ENCODE results near the gene SPATS2. TPM values are rescaled to one million over a fixed set of nuclear protein-coding genes. Genes with fewer than 3 reads are reported as not detected.

The SPATS2 gene
- polyA plus RNA-seq, 1 experiment = 23.1 TPM

DNA sequence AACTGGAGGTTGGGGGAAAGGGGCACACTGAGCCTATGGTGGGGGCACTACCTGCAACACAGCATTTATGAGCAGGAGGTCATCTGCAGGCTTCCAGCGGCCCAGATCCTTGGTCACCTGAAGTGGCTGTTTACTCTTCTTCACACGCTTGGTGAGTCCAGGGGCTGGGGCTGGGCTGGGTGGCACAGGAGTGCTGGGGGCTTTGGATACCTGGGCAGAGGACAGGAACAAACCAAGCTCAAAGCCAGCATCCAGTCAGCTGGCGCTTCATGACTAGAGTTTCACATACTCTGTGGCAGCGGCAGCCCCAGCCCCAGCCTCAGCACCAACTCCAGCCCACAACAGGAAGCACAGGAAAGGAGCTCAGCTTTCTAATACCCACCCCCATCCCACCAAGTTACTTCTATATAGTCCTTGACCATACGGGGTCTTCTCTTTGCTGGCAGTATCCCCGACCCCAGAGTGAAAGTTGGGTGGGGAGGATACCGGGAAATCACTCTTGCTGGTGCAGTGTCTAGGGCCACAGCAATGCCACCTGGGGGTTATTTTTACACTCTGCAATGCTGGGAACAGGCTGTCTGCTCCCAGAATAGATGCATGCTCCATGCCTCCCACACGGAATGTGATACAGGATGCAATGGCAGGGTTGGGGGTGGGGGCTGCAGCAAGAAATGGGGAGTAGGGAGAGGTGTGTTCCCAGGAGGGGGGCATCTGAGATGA is 197.6 kb downstream of the SPATS2 start:
- POLR2A ChIA-PET = interaction anchor here (0.6 kb wide), 1 partner anchor 48 kb away, joined by 4 read pairs; no protein-coding TSS in a partner anchor
- H3K27me3 ChIP-seq (ENCODE audit: control insufficient read depth, insufficient read depth, low read length) = no peaks in the 10 kb centered on the region
- CTCF ChIA-PET = interaction anchor here (1.3 to 2.3 kb wide), 3 partner anchors 12 to 217 kb away, joined by 3 to 6 read pairs (median 5); no protein-coding TSS in a partner anchor
- DNase-seq (ENCODE audit: low read depth) = no peak
- no peak for TF ChIP-seq CTCF (IDR thresholded peaks at IDR 0.05; ENCODE audit: insufficient read depth, low read depth, low read length)
- H3K4me3 ChIP-seq (ENCODE audit: low read depth, low read length) = no peak overlapping the region
- H3K36me3 ChIP-seq (ENCODE audit: control insufficient read depth, insufficient read depth, low read length) = peaks cover 32% of the 10 kb centered on the region

DNA sequence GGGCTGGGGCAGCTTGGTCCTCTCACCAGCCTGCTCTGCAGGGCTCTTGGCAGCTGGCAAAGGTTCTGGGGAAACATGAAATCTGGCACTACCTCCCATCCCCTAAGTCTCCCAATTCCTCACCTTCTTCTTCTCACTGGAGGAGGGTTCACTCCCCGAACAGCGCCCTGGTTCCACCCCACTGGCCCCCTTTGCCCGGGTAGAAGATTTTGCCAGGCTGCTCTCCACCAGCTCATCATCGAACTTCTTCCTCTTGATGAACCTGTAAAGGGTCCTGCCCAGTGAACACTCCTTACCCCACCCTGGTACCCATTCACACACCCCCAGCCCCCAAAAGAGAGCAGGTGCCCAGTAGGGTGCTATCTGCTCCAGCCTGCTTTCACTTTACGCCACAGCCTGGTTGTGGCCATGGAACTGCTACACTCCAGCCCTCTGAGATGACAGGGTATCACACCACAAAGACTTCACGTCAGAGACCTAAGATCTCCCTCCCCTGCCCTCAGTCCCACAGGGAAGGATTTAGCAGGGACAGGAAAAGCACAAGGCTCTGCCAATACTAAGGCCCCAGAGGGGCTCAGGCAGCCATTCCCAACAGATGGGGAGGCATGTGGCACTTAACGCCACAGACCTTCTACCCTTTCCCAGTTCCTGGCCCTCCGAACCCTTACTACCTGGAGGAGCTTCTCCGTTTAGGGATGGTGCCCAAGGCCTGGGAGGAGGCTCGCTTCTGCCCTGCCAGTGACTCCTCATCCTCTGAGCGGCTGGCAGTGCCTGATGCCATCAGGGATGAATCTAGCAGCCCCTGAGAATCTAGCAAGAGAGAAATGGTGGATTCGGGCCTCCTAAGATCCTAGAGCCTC is 198.4 kb downstream of the SPATS2 start:
- no peaks in the 10 kb centered on the region for H3K27me3 ChIP-seq (ENCODE audit: control insufficient read depth, insufficient read depth, low read length)
- H3K4me3 ChIP-seq (ENCODE audit: low read depth, low read length) = no peak overlapping the region
- ChIA-PET POLR2A (no interaction called here), CTCF (interaction anchor here (0.8 to 2.3 kb wide), 6 partner anchors 12 to 218 kb away, joined by 3 to 7 read pairs (median 4); partner anchors contain the start of gene PRPF40B)
- no peak for DNase-seq (ENCODE audit: low read depth)
- TF ChIP-seq CTCF (IDR thresholded peaks at IDR 0.05; ENCODE audit: insufficient read depth, low read depth, low read length) = no peak
- H3K36me3 ChIP-seq (ENCODE audit: control insufficient read depth, insufficient read depth, low read length) = peaks cover 25% of the 10 kb centered on the region

- Histone ChIP-seq H3K36me3 (ENCODE audit: control insufficient read depth, insufficient read depth, low read length) (peaks cover 24% of the 10 kb centered on the region), H3K27me3 (ENCODE audit: control insufficient read depth, insufficient read depth, low read length) (no peaks in the 10 kb centered on the region), H3K4me3 (ENCODE audit: low read depth, low read length) (no peak overlapping the region)
- no peak for TF ChIP-seq CTCF (IDR thresholded peaks at IDR 0.05; ENCODE audit: insufficient read depth, low read depth, low read length)
- POLR2A ChIA-PET = no interaction called here
- CTCF ChIA-PET = interaction anchor here (0.8 to 1.6 kb wide), 5 partner anchors 12 to 209 kb away, joined by 3 to 7 read pairs (median 5); partner anchors contain the start of gene PRPF40B
- DNase-seq (ENCODE audit: low read depth) = no peak
These were observed 199.1 kb downstream of the SPATS2 start for GRCh38 chr12:49566361-49566760.

DNA sequence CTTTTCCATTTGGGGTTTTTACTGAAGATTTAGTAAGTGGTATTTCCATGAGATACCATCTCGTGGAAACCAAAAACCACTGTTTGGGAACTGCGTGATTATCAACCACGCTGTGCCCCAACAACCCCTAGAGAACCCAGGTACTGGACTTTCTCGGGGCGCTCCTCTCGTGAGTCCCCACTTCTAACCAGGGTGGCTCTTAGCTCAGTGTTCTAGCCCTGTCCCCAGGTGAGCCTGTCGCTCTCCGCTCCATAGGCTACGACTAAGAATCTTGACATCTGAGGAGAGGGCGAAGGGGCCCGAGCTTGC is 200.0 kb downstream of the SPATS2 start:
- peaks cover 22% of the 10 kb centered on the region for H3K36me3 ChIP-seq (ENCODE audit: control insufficient read depth, insufficient read depth, low read length)
- ChIA-PET POLR2A (interaction anchor here (0.6 kb wide), 1 partner anchor 32 kb away, joined by 3 read pairs; no protein-coding TSS in a partner anchor), CTCF (interaction anchor here (0.9 to 1.6 kb wide), 6 partner anchors 13 to 235 kb away, joined by 3 to 7 read pairs (median 5); partner anchors contain the start of gene PRPF40B)
- H3K27me3 ChIP-seq (ENCODE audit: control insufficient read depth, insufficient read depth, low read length) = no peaks in the 10 kb centered on the region
- DNase-seq (ENCODE audit: low read depth) = no peak
- TF ChIP-seq CTCF (IDR thresholded peaks at IDR 0.05; ENCODE audit: insufficient read depth, low read depth, low read length) = no peak
- H3K4me3 ChIP-seq (ENCODE audit: low read depth, low read length) = peak overlapping the region; percentile 71

Measured in BJ (cell line).